Activated CD4-positive, alpha-beta T cell treated with anti-CD3 and anti-CD28 coated beads, Interleukin-2, amount 50 U/mL, for 24 hours (primary cell): ENCODE measurements around the gene TRAT1.
A peak's percentile ranks its signal among the peaks of the same experiment; 100 is the strongest.
"Not testable (repeated sequence)": the region's sequence is repeated elsewhere in the genome, so short reads cannot be mapped to it uniquely, and the experiment has no call there.

Source experiments
- DNase-seq, 2 donors: peaks; one replicate each; pipeline ENCODE4 v3.0.0-alpha.2; 2020; ENCODE audit warnings: low read depth in 1 of 2, low spot score in 1 of 2

The TRAT1 gene

GRCh38 chr3:108822123-108822897 lies at the start of gene TRAT1:
TRAT1 (plus strand) TSS chr3:108822786; CDS start chr3:108822928, 142 bp downstream.
- no peak for DNase-seq

GRCh38 chr3:108775649-108776048 lies 46.9 kb upstream of the TRAT1 start:
- no peak for DNase-seq

- no peak for DNase-seq
These were observed 43.1 kb upstream of the TRAT1 start for GRCh38 chr3:108779496-108779895.

GRCh38 chr3:108780235-108780634 lies 42.4 kb upstream of the TRAT1 start:
- DNase-seq, result no peak

DNA sequence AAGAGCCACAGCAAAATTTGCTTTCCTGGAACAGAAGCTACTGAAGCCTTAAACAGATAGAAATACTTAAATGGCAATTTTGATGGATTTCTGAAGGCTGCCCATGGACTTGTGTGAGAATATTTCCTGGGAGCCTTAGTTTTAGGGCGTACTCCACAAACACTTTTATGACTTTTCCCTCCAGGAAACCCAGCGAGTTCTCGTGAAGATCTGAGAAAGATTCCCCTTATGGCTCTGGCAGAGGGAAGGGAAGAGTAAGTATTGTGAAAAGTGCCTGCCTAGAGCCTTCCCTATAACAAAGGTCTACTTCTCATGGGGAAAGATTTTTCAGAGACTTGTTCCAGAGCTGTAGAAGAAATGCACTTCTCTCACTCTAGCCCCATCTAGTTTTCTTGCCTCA lies 31.1 kb upstream of the TRAT1 start:
- DNase-seq, result no peak

DNA sequence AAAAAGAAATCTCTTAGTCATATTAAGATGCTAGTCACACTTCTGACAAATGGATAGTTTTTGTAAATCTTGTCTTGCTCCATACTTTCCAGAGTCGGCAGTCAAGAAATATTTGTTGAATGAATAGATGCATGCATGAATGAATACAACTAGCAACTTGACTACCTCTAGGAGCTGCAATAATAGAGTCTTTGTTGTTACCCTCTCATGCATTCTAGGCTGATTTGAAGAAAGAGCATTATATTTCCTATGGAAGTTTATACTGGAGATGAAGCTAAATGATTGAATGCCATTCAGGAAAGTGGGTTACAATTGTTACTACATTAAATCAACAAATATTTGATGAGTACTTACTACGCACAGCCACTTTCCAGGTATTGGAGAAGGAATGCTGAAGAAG lies 18.1 kb upstream of the TRAT1 start:
- no peak for DNase-seq

GRCh38 chr3:108804966-108805365 lies 17.6 kb upstream of the TRAT1 start:
- no peak for DNase-seq

GRCh38 chr3:108806316-108806715 lies 16.3 kb upstream of the TRAT1 start:
- DNase-seq, result no peak

DNA sequence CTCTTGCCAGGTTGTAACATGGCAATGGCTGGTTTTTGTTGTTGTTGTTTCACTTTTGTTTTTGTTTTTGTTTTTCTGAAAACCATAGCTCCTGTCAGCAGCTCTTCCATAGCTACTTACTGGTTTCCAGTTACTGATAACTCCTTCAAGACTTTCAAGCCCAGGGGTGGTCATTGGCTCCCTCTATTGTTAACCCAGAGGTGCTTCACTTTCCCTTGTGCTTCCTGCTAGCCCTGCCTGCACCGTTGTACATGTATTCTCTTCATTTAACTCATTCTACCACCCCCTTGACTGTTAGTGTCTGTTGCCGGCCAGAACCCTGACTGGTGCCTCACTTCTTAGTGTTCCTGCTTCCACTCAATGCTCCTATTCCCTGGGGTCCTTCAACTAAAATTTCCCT lies 4.2 kb upstream of the TRAT1 start:
- DNase-seq, result peak in 1 of 2 donors; percentile 47

DNA sequence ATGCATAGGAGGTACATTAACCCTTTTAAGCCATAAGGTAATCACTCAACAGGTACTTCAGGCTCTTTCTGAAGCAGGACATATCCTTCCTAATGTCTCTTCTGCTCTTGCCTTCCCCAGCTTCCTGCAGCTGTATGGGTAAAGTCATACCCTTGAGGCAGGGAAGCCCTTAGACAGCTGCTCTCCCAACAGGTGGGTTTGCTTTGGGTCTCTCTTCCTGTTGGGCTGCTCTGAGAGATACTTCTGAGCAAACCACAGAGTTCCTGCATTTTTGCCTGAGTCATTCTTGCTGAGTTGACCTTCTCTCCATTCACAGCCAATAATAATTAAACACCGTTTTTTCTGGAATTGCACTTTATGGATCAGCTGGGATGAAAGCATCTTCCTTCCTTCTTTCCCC lies 2.0 kb upstream of the TRAT1 start:
- DNase-seq, result no peak

- DNase-seq, result no peak
These were observed 641 bp downstream of the TRAT1 start for GRCh38 chr3:108823227-108823626.

DNA sequence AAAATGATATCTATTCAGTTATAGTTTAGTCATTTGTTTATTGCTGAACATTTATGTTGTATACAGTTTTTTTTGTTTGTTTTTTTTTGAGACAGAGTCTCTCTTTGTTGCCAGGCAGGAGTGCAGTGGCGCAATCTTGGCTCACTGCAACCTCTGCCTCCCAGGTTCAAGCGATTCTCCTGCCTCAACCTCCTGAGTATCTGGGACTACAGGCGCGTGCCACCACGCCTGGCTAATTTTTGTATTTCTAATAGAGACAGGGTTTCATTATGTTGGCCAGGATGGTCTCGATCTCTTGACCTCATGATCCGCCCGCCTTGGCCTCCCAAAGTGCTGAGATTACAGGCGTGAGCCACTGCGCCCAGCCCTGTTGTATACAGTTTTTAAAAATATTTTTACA lies 1.2 kb downstream of the TRAT1 start:
- not testable (repeated sequence) for DNase-seq

DNA sequence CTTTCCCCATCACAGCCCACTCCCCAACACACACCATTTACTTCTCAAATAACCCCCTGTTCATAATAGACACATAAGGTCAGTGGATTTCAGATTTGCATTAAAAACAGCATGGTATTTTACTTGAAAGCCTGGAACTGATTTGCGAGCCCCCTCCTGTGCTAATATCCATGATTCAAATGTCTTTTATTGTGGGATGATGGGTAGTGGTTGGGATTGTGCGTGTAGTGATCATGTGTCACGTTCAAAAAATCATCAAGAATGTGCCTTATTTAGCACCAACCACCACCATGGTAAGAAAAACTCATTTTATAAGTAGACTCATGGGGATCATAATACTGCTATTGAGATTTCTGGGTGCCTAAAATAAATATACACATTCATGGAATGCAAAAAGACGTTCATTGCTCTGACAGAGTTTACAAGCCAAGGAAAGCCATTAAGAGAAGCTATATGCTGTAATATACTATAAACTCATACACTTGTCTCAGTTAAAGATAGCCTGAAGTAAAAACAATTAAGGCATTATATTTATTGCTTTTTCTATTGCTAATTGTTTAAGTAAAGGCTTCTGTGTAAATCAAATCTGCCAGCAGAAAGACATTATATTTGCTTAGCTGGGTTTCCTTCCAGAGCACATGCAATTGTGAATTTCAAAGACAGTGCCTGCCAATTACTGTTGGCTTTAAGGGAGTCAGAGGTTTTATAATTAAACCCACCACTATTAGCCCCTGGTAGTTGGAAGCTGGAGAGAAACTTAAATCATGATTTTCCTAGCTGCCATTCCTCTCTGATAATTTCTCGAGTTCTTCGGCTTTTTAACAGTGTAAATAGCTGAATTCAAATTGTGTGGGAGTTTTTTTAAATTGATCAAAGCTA lies 4.0 kb downstream of the TRAT1 start:
- DNase-seq, result no peak

DNA sequence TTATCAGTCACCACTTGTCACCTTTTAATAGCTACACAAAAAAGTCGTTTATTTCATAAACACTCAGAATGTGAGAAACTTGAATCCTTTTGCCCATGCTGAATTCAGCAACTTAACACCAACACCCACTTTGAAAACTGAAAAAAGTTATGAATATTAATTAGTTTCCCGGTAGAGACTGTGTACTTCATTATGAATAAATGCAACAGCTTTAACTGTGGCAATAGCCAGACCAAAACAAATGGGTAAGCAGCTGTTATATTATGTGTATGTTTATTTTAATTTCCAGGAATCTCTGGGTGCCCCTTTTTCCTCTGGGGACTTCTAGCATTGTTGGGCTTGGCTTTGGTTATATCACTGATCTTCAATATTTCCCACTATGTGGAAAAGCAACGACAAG lies 7.8 kb downstream of the TRAT1 start:
- no peak for DNase-seq

- DNase-seq, result no peak
These were observed 8.5 kb downstream of the TRAT1 start for GRCh38 chr3:108830991-108831614.

DNA sequence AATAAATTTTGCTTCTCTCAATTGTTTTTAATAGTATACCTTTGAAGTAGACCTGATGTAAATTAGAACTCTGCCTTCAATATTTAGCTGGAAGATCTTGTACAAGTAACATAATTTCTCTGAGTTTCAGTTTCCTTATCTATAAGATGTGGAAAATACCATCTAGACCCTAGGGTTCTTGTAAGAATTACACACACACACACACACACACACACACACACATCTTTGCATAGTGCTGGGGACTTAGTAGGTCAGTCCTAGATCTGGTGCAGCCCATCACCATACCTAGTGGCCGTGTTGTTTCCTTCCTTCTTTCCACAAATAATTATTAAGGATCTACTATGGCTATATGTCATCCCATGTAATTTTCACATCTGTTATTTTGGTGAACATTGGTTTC lies 11.0 kb downstream of the TRAT1 start:
- no peak for DNase-seq

- no peak for DNase-seq
These were observed 12.0 kb downstream of the TRAT1 start for GRCh38 chr3:108834551-108834950.

DNA sequence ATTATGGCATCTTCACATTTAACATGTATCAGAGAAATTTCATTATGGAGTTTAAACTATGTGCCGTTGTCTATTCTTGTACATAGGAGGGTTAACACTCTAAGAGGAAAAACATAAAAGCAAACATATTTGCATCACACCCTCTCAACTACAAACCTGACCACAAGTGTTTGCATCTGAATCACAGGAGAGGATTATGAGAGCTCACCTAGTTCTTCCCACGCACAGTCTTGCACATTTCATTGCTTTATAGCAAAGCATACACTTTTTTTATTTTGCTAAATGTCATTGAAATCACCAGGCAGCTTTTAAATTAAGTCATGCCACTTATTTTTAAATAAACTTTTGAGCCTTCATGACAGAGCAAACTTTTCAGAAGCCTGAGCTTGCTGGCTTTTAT lies 12.5 kb downstream of the TRAT1 start:
- DNase-seq, result peak in 1 of 2 donors; percentile 63

- DNase-seq, result peak in 1 of 2 donors; percentile 54
These were observed 15.8 kb downstream of the TRAT1 start for GRCh38 chr3:108838436-108838835.

DNA sequence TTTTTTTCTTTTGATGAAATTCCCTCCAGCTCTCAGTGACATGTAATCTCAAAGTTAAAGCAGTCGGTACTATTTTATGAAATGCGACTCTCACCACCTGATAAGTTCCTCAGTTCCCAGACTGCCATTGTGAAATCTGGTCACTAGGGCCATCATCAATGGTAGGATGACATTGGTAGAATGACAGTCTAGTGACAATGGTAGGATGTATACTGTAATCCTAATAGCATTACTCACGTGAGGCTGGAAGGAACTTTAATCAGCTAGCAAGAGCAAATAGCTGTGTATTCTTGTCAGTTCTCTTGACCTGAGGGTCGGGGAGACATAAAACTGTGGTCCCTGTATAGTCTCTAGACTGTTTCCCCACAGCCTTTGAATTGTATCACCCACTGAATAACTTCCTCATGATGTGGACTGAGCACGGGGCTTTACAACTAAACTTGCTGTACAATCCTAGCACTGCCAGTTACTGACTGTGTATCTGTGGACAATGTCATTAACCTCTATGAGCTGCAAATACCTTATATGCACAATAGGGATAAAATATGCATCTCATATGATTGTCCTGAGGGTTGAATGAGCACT lies 23.2 kb downstream of the TRAT1 start:
- DNase-seq, result no peak

DNA sequence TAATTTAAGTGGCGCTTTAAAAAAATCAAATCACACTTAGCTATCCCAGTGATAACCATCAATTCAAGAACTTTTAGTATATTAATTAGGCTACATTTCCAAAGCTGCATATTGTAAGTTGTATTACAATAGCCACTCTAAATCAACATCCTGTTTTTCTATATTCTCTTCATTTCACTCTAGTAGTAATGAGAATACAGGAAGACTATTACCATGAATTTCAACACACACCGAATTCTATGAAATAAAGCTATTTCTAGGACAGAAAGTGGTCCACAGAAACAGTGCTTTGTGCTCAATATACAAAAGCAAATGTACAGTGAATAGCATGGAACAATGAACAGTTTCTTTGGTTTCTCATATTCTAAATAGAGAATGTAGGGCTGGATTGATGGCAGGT lies 24.6 kb downstream of the TRAT1 start:
- DNase-seq, result no peak
